ENCODE measurements around the gene TCF12.

Gene TCF12

GRCh38 chr15:57025264-57025926, 107.0 kb downstream of the TCF12 start:
- DNase-seq = no peak

GRCh38 chr15:57026016-57026592, 107.7 kb downstream of the TCF12 start:
- no peak for DNase-seq

- DNase-seq = no peak
These were observed 109.2 kb downstream of the TCF12 start for GRCh38 chr15:57027596-57027995.

GRCh38 chr15:57028176-57028575, 109.7 kb downstream of the TCF12 start:
- DNase-seq = no peak

GRCh38 chr15:57030011-57030410, 111.6 kb downstream of the TCF12 start:
- no peak for DNase-seq

GRCh38 chr15:57031082-57031481, 112.6 kb downstream of the TCF12 start:
- no peak for DNase-seq

GRCh38 chr15:57031605-57032004, 113.2 kb downstream of the TCF12 start:
- no peak for DNase-seq

GRCh38 chr15:57032338-57032737, 113.9 kb downstream of the TCF12 start:
- DNase-seq = no peak

- DNase-seq = no peak
These were observed 115.4 kb downstream of the TCF12 start for GRCh38 chr15:57033715-57034439.

- no peak for DNase-seq
These were observed 116.2 kb downstream of the TCF12 start for GRCh38 chr15:57034613-57035012.

- no peak for DNase-seq
These were observed 117.2 kb downstream of the TCF12 start for GRCh38 chr15:57035664-57036063.

GRCh38 chr15:57036352-57036751, 117.9 kb downstream of the TCF12 start:
- DNase-seq = no peak

- no peak for DNase-seq
These were observed 119.1 kb downstream of the TCF12 start for GRCh38 chr15:57037548-57037947.

- DNase-seq = no peak
These were observed 119.6 kb downstream of the TCF12 start for GRCh38 chr15:57038040-57038439.

GRCh38 chr15:57038496-57038895, 120.1 kb downstream of the TCF12 start:
- DNase-seq = no peak

GRCh38 chr15:57041416-57041815, 123.0 kb downstream of the TCF12 start:
- no peak for DNase-seq

GRCh38 chr15:57044072-57044702, 125.7 kb downstream of the TCF12 start:
- DNase-seq = no peak

- DNase-seq = no peak
These were observed 126.5 kb downstream of the TCF12 start for GRCh38 chr15:57044970-57045369.

- no peak for DNase-seq
These were observed 127.4 kb downstream of the TCF12 start for GRCh38 chr15:57045741-57046382.

GRCh38 chr15:57048930-57049549, 130.6 kb downstream of the TCF12 start:
- DNase-seq = no peak

GRCh38 chr15:57053470-57053869, 135.0 kb downstream of the TCF12 start:
- DNase-seq = no peak

GRCh38 chr15:57054204-57054750, 135.8 kb downstream of the TCF12 start:
- no peak for DNase-seq

All from stimulated activated CD4-positive, alpha-beta T cell treated with anti-CD3 and anti-CD28 coated beads, Interleukin-4, amount 100 ng/mL, for 4 hours (primary cell).